Left ventricle myocardium inferior (tissue), 1 donor: ENCODE data around the gene CYP26A1. TPM values are rescaled to one million over a fixed set of nuclear protein-coding genes. Genes with fewer than 3 reads are reported as not detected.
A peak's percentile ranks its signal among the peaks of the same experiment; 100 is the strongest.

Experiments used
- DNase-seq: peaks from one replicate; pipeline ENCODE4 v3.0.0-alpha.2; 2020
- H3K27ac ChIP-seq: fragments of 200-600 bp; replicated peaks from 2 replicates; pipeline ENCODE4 v1.8.0; 2021
- H3K27me3 ChIP-seq: fragments of 200-600 bp; 2 replicates; pipeline ENCODE4 v1.8.0; 2021; ENCODE audit warnings: low read depth
- H3K36me3 ChIP-seq: fragments of 200-600 bp; 2 replicates; pipeline ENCODE4 v1.8.0; 2021
- H3K4me1 ChIP-seq: fragments of 200-600 bp; 2 replicates; pipeline ENCODE4 v1.8.0; 2021
- H3K4me3 ChIP-seq: fragments of 200-600 bp; 2 replicates; pipeline ENCODE4 v1.8.0; 2021; ENCODE audit warnings: mild to moderate bottlenecking, moderate library complexity
- H3K9me3 ChIP-seq: fragments of 200-600 bp; replicated peaks from 2 replicates; pipeline ENCODE4 v1.8.0; 2021
- intact Hi-C: fragments of 100-400 bp; cut with micrococcal nuclease; formaldehyde crosslinking; loops from one replicate; pipeline ENCODE4 v1.11.0; 2022
- total RNA-seq: library from RNA; stranded (reverse); fragmentation: NEBNext Ultra II Directional; extraction: Animal tissue kit (Norgen Biotek cat#: 25700); gene quantifications from one replicate; pipeline ENCODE4 v1.2.1, GENCODE V29; 2021
- TF ChIP-seq, protein P1 (sequence below): fragments of 200-600 bp; IDR thresholded peaks from 2 replicates; pipeline ENCODE4 v1.8.0; 2021; ENCODE audit warnings: antibody characterized with exemption, mild to moderate bottlenecking, borderline replicate concordance
- donor health status: DM: no; HTN: yes; CAD: no; lungs with severe emphysema.

CYP26A1 gene
- total RNA-seq, 1 donor from 2014 or later: not detected

DNA sequence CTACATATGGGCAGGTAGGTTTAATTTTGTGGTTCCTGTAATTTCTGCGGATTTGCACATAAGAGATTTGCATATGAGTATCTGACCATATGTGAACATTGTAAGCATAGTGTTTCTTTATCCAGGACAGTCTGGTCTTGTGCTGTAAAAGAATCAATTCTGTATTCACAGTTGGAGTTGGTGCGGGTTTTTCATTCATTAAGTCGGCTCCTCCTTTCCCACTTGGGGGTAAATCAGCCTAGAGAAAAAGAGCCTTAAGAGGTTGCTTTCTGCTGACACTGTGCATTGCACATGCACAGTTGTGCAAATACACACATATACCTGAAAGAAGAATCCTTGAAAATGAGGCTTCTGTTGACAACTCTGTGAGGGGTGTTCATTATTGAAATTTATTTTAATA is 19.2 kb upstream of the CYP26A1 start:
- intact Hi-C loops: no loop called here
- Histone ChIP-seq H3K4me3 (no peak overlapping the region), H3K27me3 (peaks cover 67% of the 10 kb centered on the region), H3K36me3 (peaks cover 16% of the 10 kb centered on the region), H3K9me3 (no peaks in the 10 kb centered on the region), H3K27ac (no peak overlapping the region), H3K4me1 (no peaks in the 10 kb centered on the region)
- TF ChIP-seq, protein P1, sequence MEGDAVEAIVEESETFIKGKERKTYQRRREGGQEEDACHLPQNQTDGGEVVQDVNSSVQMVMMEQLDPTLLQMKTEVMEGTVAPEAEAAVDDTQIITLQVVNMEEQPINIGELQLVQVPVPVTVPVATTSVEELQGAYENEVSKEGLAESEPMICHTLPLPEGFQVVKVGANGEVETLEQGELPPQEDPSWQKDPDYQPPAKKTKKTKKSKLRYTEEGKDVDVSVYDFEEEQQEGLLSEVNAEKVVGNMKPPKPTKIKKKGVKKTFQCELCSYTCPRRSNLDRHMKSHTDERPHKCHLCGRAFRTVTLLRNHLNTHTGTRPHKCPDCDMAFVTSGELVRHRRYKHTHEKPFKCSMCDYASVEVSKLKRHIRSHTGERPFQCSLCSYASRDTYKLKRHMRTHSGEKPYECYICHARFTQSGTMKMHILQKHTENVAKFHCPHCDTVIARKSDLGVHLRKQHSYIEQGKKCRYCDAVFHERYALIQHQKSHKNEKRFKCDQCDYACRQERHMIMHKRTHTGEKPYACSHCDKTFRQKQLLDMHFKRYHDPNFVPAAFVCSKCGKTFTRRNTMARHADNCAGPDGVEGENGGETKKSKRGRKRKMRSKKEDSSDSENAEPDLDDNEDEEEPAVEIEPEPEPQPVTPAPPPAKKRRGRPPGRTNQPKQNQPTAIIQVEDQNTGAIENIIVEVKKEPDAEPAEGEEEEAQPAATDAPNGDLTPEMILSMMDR: no peak
- DNase-seq: no peak

DNA sequence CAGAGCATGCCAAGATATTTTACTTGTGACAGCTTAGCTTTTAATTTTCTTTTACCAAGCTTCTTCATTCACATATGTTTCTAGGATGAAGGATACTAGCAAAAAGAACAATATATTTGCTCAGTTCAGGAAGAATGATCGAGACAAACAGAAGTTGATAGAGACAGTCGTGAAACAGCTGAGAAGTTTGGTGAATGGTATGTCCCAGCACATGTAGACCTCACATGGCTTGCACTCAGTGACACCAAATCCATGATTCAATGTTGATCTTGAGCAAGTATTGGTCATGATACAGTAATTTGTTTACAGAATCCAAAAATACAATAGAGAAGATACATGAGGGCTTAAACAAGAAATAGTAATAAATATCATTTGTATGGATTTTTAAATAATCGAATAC is 15.6 kb upstream of the CYP26A1 start:
- Histone ChIP-seq H3K4me1 (peaks cover 32% of the 10 kb centered on the region), H3K27ac (no peak overlapping the region), H3K4me3 (no peak overlapping the region), H3K9me3 (no peaks in the 10 kb centered on the region), H3K36me3 (peaks cover 17% of the 10 kb centered on the region), H3K27me3 (peaks cover 97% of the 10 kb centered on the region)
- TF ChIP-seq, protein P1: no peak
- intact Hi-C loops: no loop called here
- DNase-seq: no peak

DNA sequence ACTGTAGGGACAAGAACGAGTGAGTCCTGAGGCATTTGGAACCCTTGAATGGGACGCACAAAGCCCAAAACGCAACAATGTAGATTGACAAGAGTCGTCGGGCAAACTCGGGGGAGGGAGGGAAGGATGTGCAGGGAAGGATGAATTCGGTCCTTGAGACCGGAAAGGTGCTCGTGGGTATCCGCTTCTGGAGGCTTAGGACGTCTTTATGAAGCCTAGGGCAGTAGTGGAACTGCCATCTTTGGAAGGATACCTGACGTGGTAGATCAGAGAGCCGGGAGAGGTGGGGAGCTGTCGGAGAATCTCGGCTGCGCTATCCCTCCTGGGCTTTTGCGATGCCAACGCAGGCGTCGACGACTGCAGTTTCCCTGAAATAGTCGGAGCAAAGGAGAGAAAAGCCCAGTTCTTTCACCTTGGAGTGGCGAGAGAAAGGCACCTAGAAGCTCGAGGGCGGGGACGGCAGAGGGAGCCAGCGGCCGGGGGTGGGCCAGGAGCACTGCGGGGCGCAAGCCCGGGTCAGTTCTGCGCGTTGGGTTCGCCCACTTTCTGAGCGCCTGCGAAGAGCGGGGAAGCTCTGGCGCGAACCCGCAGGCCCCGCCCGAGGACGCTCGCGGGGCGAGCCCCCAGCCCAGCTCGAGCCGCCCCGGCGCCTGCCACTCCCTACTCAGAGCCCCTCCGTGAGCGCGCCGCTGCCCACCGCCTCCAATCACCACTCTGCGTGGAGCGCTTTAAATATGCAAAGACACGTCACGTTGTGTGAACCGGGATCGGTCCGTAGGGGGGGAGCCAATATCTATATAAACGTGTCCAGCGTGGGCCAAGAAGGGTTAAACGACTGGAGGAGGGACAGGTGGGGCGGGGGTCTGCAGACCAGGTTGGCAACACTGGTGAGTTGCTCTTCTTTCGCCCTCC is 13.5 kb upstream of the CYP26A1 start, which contains the start of gene CYP26C1:
TSS of gene CYP26C1 (plus strand) at position 824 of the 912 bp plus-strand sequence. CDS start 466 bp downstream, outside the sequence.
- no peak for DNase-seq
- no peaks in the 10 kb centered on the region for H3K9me3 ChIP-seq
- H3K36me3 ChIP-seq: peaks cover 17% of the 10 kb centered on the region
- no peak within 1 kb of the TSS for H3K27ac ChIP-seq
- peaks cover 97% of the 10 kb centered on the region for H3K27me3 ChIP-seq
- TF ChIP-seq, protein P1: no peak
- H3K4me1 ChIP-seq: peaks cover 35% of the 10 kb centered on the region
- H3K4me3 ChIP-seq: peak within 1 kb of the TSS; percentile 54
- intact Hi-C loops: no loop called here

DNA sequence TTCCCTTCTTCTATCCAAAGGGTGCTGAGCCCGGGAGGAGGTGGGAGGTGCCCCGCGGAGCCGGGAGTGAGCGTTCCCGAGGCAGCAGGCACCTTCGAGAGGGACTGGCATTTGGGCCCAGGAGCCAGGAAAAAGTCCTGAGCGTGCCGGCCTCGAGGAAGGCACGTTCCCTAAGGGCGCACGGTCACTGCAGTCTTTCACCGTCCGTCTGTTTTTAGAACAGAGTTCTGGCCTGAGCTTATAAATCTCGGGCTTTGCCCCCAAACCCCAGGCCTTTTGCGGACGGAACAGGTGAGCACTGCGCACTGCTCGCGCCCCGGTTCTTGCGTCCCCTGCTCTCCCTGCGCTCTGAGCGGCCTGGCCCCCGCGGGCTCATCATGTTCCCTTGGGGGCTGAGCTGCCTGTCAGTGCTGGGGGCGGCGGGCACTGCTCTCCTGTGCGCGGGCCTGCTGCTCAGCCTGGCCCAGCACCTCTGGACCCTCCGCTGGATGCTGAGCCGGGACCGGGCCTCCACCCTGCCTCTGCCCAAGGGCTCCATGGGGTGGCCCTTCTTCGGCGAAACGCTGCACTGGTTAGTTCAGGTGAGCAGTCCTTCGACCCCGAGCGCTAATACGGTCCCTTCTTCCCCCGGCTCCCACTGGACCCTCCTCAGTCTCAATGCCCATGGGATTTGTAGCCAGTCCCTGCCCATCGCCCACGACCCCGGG is 12.7 kb upstream of the CYP26A1 start:
- Histone ChIP-seq H3K4me3 (no peak overlapping the region), H3K27me3 (peaks cover 98% of the 10 kb centered on the region), H3K36me3 (peaks cover 17% of the 10 kb centered on the region), H3K27ac (no peak overlapping the region), H3K4me1 (peaks cover 42% of the 10 kb centered on the region), H3K9me3 (no peaks in the 10 kb centered on the region)
- intact Hi-C loops: no loop called here
- DNase-seq: no peak
- TF ChIP-seq, protein P1: no peak

DNA sequence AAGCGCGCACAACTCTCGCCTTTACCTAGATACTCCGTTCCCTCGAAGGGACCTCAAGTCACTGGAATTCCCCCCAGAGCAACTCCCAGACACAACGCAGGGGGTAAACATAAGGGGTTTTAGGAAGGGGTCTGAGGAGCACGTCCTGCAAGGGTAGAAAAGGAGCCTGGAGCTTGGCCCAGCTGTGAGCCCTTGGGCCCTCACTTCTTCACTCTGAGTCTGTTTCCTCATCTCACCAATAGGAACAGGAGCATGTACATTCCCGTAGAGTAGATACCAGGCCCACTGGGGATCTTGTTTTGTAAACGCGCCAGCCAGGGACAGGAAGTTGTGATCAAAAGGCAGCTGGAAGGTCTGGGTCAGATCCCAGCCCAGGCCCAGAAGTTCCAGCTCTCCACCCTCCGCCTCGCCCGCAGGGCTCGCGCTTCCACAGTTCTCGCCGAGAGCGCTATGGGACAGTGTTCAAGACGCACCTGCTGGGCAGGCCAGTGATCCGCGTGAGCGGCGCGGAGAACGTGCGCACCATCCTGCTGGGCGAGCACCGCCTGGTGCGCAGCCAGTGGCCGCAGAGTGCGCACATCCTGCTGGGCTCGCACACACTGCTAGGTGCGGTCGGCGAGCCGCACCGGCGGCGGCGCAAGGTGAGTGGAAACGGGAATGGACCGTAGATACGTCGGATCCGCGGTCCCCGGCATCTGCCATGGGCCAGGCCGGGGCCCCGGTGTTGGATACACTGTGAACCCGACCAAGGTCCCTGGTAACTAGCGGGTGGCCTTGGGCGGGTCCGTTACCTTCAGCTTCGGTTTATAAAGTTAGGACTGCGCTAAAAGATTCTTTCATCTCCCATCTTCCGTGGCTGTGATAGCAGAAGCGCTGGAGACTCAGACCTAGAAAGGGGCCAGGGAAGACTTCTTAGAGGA is 11.8 kb upstream of the CYP26A1 start:
- intact Hi-C loops: no loop called here
- peaks cover 17% of the 10 kb centered on the region for H3K36me3 ChIP-seq
- TF ChIP-seq, protein P1: no peak
- peaks cover 98% of the 10 kb centered on the region for H3K27me3 ChIP-seq
- peak overlapping the region; percentile 54 for H3K4me3 ChIP-seq
- H3K9me3 ChIP-seq: no peaks in the 10 kb centered on the region
- H3K27ac ChIP-seq: no peak overlapping the region
- DNase-seq: no peak
- peaks cover 45% of the 10 kb centered on the region for H3K4me1 ChIP-seq
